ENCODE results near the gene AVEN. TPM values are rescaled to one million over a fixed set of nuclear protein-coding genes. Genes with fewer than 3 reads are reported as not detected.

AVEN gene
- total and polyA plus RNA-seq, 11 donors, result 16.3 to 37.1 (median 21.0) TPM

DNA sequence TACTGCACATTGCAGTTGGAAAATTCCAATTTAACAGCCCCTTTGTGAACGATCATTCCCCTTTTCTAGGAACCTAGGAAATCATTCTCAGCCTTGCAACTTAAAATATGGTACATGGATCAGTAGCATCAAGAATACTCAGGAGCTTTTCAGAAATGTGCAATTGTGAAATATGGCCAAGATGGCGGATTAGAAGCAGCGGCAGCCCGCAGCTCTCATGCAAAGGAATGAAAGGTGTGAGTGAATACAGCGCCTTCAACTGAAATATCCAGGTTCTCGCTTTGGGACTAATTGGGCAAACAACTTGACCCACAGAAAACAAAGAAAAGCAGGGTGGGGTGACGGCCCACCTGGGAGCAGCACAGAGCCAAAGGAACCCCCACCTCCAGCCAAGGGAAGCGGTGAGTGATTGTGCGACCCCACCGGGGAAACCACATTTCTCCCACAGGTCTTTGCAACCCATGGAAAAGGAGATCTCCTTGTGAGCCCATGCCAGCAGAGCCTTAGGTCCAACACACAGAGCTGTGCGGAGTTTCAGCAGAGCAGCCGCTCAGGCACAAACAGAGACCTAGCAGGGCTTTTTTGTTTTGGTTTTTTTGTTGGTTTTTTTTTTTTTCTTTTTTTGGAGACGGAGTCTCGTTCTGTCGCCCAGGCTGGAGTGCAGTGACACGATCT, 7.6 kb upstream of the AVEN start:
- intact Hi-C loops (cut with DNase I), result no loop called here
- Histone ChIP-seq H3K4me1 (no peaks in the 10 kb centered on the region), H3K36me3 (no peaks in the 10 kb centered on the region), H3K27ac (no peak overlapping the region), H3K9me3 (peaks cover 0 to 28% (median 15%) of the 10 kb centered on the region in 12 donors), H3K27me3 (no peaks in the 10 kb centered on the region), H3K4me3 (no peak overlapping the region)
- DNase-seq (no peak), ATAC-seq (no peak)
- 89 to 94% (median 94%) methylated on average over 16 of the region's 16 CpGs for WGBS, 4 donors
- TF ChIP-seq POLR2A (IDR thresholded peaks at IDR 0.05), result no peak
- TF ChIP-seq, protein P1, sequence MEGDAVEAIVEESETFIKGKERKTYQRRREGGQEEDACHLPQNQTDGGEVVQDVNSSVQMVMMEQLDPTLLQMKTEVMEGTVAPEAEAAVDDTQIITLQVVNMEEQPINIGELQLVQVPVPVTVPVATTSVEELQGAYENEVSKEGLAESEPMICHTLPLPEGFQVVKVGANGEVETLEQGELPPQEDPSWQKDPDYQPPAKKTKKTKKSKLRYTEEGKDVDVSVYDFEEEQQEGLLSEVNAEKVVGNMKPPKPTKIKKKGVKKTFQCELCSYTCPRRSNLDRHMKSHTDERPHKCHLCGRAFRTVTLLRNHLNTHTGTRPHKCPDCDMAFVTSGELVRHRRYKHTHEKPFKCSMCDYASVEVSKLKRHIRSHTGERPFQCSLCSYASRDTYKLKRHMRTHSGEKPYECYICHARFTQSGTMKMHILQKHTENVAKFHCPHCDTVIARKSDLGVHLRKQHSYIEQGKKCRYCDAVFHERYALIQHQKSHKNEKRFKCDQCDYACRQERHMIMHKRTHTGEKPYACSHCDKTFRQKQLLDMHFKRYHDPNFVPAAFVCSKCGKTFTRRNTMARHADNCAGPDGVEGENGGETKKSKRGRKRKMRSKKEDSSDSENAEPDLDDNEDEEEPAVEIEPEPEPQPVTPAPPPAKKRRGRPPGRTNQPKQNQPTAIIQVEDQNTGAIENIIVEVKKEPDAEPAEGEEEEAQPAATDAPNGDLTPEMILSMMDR (IDR thresholded peaks at IDR 0.05), result no peak

DNA sequence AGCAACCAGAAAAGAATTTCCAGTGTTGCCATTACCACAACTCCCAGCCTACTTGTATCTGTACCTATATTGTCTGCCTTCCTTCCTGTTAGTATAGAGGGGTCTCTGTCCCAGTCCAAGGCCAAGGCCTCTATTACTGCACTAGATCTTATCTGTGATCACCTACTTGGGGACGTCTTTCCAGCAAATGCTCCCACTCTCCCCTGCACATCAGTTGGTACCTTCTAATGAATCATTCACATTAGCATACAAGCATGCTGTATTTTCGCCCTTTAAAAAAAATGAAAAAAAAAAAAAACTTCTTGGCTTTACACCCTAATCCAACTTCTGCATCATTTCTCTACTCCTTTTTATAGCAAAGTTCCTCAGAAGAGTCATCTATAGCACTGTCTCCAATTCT, 4.8 kb upstream of the AVEN start:
- Histone ChIP-seq H3K27me3 (no peaks in the 10 kb centered on the region), H3K4me3 (no peak overlapping the region), H3K9me3 (no peaks in the 10 kb centered on the region), H3K36me3 (no peaks in the 10 kb centered on the region), H3K27ac (no peak overlapping the region), H3K4me1 (peaks cover 0 to 15% (median 9%) of the 10 kb centered on the region in 12 donors)
- DNase-seq (no peak), ATAC-seq (no peak)
- WGBS, 4 donors, result 75 to 88% (median 81%) methylated on average over 2 of the region's 2 CpGs
- intact Hi-C loops (cut with DNase I), result no loop called here
- TF ChIP-seq POLR2A (IDR thresholded peaks at IDR 0.05), result no peak
- TF ChIP-seq, protein P1 (IDR thresholded peaks at IDR 0.05), result no peak

DNA sequence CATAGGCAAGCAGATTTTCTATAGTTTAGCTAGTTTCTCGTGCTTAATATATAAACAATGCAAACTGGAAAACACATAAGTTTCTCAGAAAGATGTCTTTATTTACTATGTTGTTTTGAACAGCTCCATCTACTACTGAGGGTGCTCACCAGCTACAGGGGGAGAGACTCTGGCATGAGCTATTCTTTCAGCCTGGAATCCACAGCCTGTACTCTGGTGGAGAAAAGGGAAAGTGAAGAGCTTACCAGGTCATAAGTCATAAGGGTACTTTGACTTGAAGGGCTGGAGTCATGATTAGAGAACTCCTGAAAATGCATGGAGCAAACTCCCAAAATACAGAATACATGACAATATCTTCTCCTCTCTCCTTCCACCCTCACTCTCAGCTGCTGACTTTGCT, 4.4 kb upstream of the AVEN start:
- intact Hi-C loops (cut with DNase I), result no loop called here
- Histone ChIP-seq H3K36me3 (no peaks in the 10 kb centered on the region), H3K4me1 (peaks cover 0 to 15% (median 9%) of the 10 kb centered on the region in 12 donors), H3K27ac (no peak overlapping the region), H3K27me3 (no peaks in the 10 kb centered on the region), H3K9me3 (no peaks in the 10 kb centered on the region), H3K4me3 (no peak overlapping the region)
- no peak for TF ChIP-seq POLR2A (IDR thresholded peaks at IDR 0.05)
- TF ChIP-seq, protein P1 (IDR thresholded peaks at IDR 0.05), result no peak
- DNase-seq (no peak), ATAC-seq (no peak)
- 81 to 89% (median 85%) methylated on average over 1 of the region's 1 CpG for WGBS, 4 donors

DNA sequence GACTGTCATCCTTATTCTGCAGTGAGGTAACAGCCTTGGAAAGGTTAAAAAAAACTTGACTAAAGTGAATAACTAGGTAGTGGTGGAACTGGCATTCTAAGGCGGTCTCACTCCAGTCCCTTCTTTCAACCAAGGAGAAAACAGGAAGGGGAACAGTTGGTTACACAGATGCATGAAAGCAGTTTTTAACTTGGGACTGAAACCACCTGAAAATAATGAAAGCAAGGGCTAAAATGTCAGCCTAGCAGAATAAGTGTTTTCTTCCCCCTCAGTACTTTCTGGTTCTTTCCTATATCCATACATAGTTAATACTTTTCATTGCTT, 748 bp upstream of the AVEN start:
- Histone ChIP-seq H3K4me1 (peaks cover 0 to 27% (median 13%) of the 10 kb centered on the region in 12 donors), H3K27ac (peak overlapping the region in 5 of 12 donors; percentile 91 to 98 (median 92)), H3K4me3 (peak overlapping the region in 8 of 12 donors; percentile 62 to 98 (median 78)), H3K9me3 (no peaks in the 10 kb centered on the region), H3K36me3 (no peaks in the 10 kb centered on the region), H3K27me3 (no peaks in the 10 kb centered on the region)
- 65 to 87% (median 71%) methylated on average over 1 of the region's 1 CpG for WGBS, 4 donors
- TF ChIP-seq, protein P1 (IDR thresholded peaks at IDR 0.05), result no peak
- TF ChIP-seq POLR2A (IDR thresholded peaks at IDR 0.05), result no peak
- intact Hi-C loops (cut with DNase I), result loop anchor here in 1 of 10 donors (10.0 kb wide), 1 partner anchor 65 kb away; the partner anchor contains the start of genes EMC7 and PGBD4
- DNase-seq (no peak), ATAC-seq (no peak)

All from heart left ventricle (tissue), 16 donors.